Measurements from ENCODE around the gene E2F8. TPM values are rescaled to one million over a fixed set of nuclear protein-coding genes. Genes with fewer than 3 reads are reported as not detected.

Gene E2F8
- total and polyA plus RNA-seq, 2 donors (not counting 3 experiments of a cell fraction or from before 2014, with no cell fraction given), result 6.5 to 19.1 TPM

- Histone ChIP-seq H3K36me3 (ENCODE audit: control insufficient read depth in 2 of 2, extremely low read depth in 1 of 2, insufficient read depth in 2 of 2, low read length in 2 of 2) (no peaks in the 10 kb centered on the region), H4K20me1 (replicated peaks; ENCODE audit: control insufficient read depth, extremely low read depth, insufficient read depth, low read length) (no peaks in the 10 kb centered on the region), H3K9me3 (replicated peaks; ENCODE audit: control insufficient read depth, insufficient read depth, low read length) (no peaks in the 10 kb centered on the region), H3K79me2 (ENCODE audit: control insufficient read depth, insufficient read depth, low read length) (no peaks in the 10 kb centered on the region), H3K4me2 (ENCODE audit: insufficient read depth, low read length) (no peak overlapping the region), H3K27ac (ENCODE audit: insufficient read depth, low read depth, low read length) (no peak overlapping the region), H3K4me3 (replicated peaks in 1 of 3; ENCODE audit: insufficient read depth in 1 of 3, low read depth in 1 of 3, low read length in 3 of 3) (no peak overlapping the region), H3K9me1 (replicated peaks; ENCODE audit: control insufficient read depth, extremely low read depth, insufficient read depth, low read length) (no peaks in the 10 kb centered on the region), H3K27me3 (ENCODE audit: control insufficient read depth in 2 of 2, insufficient read depth in 2 of 2, low read length in 2 of 2) (no peaks in the 10 kb centered on the region), H2AFZ (ENCODE audit: low read depth, low read length) (no peak overlapping the region), H3K9ac (replicated peaks; ENCODE audit: extremely low read depth, insufficient read depth, low read length) (no peak overlapping the region), H3K4me1 (ENCODE audit: control insufficient read depth, extremely low read depth, insufficient read depth, low read length) (no peaks in the 10 kb centered on the region)
- no TSS peak for BruUV-seq (replicated peaks)
- dilution Hi-C loops (cut with MboI; ENCODE audit: extremely low pct_ligation_motif_present, low sequenced_read_pairs), result no loop called here
- intact Hi-C loops (cut with micrococcal nuclease), result no loop called here
- DNase-seq (ENCODE audit: low read depth, low spot score) (no peak), FAIRE-seq (no peak)
- ChIA-PET CTCF (no interaction called here), POLR2A (no interaction called here)
- TF ChIP-seq, protein P1, sequence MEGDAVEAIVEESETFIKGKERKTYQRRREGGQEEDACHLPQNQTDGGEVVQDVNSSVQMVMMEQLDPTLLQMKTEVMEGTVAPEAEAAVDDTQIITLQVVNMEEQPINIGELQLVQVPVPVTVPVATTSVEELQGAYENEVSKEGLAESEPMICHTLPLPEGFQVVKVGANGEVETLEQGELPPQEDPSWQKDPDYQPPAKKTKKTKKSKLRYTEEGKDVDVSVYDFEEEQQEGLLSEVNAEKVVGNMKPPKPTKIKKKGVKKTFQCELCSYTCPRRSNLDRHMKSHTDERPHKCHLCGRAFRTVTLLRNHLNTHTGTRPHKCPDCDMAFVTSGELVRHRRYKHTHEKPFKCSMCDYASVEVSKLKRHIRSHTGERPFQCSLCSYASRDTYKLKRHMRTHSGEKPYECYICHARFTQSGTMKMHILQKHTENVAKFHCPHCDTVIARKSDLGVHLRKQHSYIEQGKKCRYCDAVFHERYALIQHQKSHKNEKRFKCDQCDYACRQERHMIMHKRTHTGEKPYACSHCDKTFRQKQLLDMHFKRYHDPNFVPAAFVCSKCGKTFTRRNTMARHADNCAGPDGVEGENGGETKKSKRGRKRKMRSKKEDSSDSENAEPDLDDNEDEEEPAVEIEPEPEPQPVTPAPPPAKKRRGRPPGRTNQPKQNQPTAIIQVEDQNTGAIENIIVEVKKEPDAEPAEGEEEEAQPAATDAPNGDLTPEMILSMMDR (IDR thresholded peaks at IDR 0.05; ENCODE audit: extremely low read depth in 1 of 2, insufficient read depth in 1 of 2, low read depth in 1 of 2, low read length in 2 of 2), result no peak
- TF ChIP-seq FOS (IDR thresholded peaks at IDR 0.05; ENCODE audit: borderline replicate concordance, insufficient read depth, low read length) (no peak), JUN (IDR thresholded peaks at IDR 0.05; ENCODE audit: borderline replicate concordance, insufficient read depth, insufficient read length, low read depth) (no peak), POLR2AphosphoS5 (IDR thresholded peaks at IDR 0.05; ENCODE audit: insufficient read depth, low read depth, low read length) (no peak), MYC (IDR thresholded peaks at IDR 0.05; ENCODE audit: low read depth, low read length) (no peak), POLR2A (IDR thresholded peaks at IDR 0.05; ENCODE audit: low read depth, low read length) (no peak), EZH2 (IDR thresholded peaks at IDR 0.05; ENCODE audit: borderline replicate concordance, low read depth, low read length, severe bottlenecking) (no peak), GATA2 (IDR thresholded peaks at IDR 0.05; ENCODE audit: insufficient read depth, insufficient read length, low read depth, low read length) (no peak)
- TF ChIP-seq, protein P2, sequence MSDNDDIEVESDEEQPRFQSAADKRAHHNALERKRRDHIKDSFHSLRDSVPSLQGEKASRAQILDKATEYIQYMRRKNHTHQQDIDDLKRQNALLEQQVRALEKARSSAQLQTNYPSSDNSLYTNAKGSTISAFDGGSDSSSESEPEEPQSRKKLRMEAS (IDR thresholded peaks at IDR 0.05; ENCODE audit: insufficient read depth, insufficient read length), result no peak
These were observed 52.9 kb downstream of the E2F8 start for GRCh38 chr11:19187833-19188258.

All from endothelial cell of umbilical vein (primary cell).